H1 (cell line): ENCODE results near the gene REEP2. TPM values are rescaled to one million over a fixed set of nuclear protein-coding genes. Genes with fewer than 3 reads are reported as not detected.

Experiments used
- ATF3 ChIP-seq: IDR thresholded peaks from 2 replicates; pipeline ENCODE4 v1.6.1; 2011; ENCODE audit warnings: low read depth, mild to moderate bottlenecking, low read length; ENCODE audit not compliant: insufficient read depth
- CTCF ChIP-seq, 3 experiments: IDR thresholded peaks; 1 replicate in 2 of 3; 2 replicates in 1 of 3; pipeline versions ENCODE4 v1.5.1 to v1.6.1; 2011; ENCODE audit warnings: low read length in 3 of 3, mild to moderate bottlenecking in 3 of 3, inconsistent platforms in 2 of 3, low read depth in 1 of 3, moderate library complexity in 1 of 3; ENCODE audit not compliant: insufficient read depth in 1 of 3; ENCODE audit errors: control extremely low read depth in 1 of 3
- JUN ChIP-seq: IDR thresholded peaks from 2 replicates; pipeline ENCODE4 v1.6.1; 2011; ENCODE audit warnings: low read depth, mild to moderate bottlenecking, improper control_type of control experiment, low read length
- RAD21 ChIP-seq, 2 experiments: IDR thresholded peaks in 1 of 2; conservative IDR thresholded peaks in 1 of 2; 2 replicates each; pipeline ENCODE4 v1.6.1; 2011; ENCODE audit warnings: low read depth in 2 of 2, low read length in 2 of 2, improper control_type of control experiment in 1 of 2, inconsistent platforms in 1 of 2, mild to moderate bottlenecking in 1 of 2, moderate library complexity in 1 of 2
- TEAD4 ChIP-seq: IDR thresholded peaks from 2 replicates; pipeline ENCODE4 v1.6.1; 2012; ENCODE audit warnings: low read depth, low read length, inconsistent platforms, mixed read lengths
- polyA plus RNA-seq, 7 experiments: library from polyadenylated mRNA; depleted of rRNA in 3 of 7; stranded (reverse) in 5 of 7; unstranded in 2 of 7; fragments of >200 nt in 5 of 7; fragments of 200-250 nt in 2 of 7; gene quantifications; 1 replicate in 5 of 7; 2 replicates in 1 of 7; 4 replicates in 1 of 7; pipeline versions ENCODE4 v1.2.1 to v1.2.3, GENCODE V29; 2011 to 2013; ENCODE audit warnings: missing spikeins in 2 of 7, mixed read lengths in 2 of 7
- total RNA-seq: library from RNA; stranded (reverse); fragmentation: NEBNext Ultra II Directional; extraction: Animal tissue kit (Norgen Biotek cat#: 25700); gene quantifications from 2 replicates; pipeline ENCODE4 v1.2.1, GENCODE V29; 2021

Gene REEP2
- total and polyA plus RNA-seq, 2 of the 8 experiments (the other 6 are each of a cell fraction or from before 2014, with no cell fraction given) = 26.5 to 40.2 TPM

- TF ChIP-seq CTCF (IDR thresholded peaks at IDR 0.05; ENCODE audit: control extremely low read depth in 1 of 3, insufficient read depth in 1 of 3, low read depth in 1 of 3, low read length in 3 of 3) (no peak), JUN (no peak), RAD21 (IDR thresholded peaks at IDR 0.05 in 1 of 2, conservative IDR thresholded peaks at IDR 0.05 in 1 of 2; ENCODE audit: low read depth in 2 of 2, low read length in 2 of 2) (no peak), ATF3 (no peak), TEAD4 (no peak)
- TF ChIP-seq, all 59 proteins: peak for 0
These were observed 6.1 kb downstream of the REEP2 start (continued) for GRCh38 chr5:138444774-138445546.
